Vagina (tissue), 2 donors: ENCODE data around the gene POLR3GL. TPM values are rescaled to one million over a fixed set of nuclear protein-coding genes. Genes with fewer than 3 reads are reported as not detected.
"Not testable (repeated sequence)": the region's sequence is repeated elsewhere in the genome, so short reads cannot be mapped to it uniquely, and the experiment has no call there.

Experiments
- DNase-seq, 2 donors: peaks; one replicate each; pipeline ENCODE4 v3.0.0-alpha.2; 2017; ENCODE audit errors: extremely low spot score in 2 of 2
- H3K27ac ChIP-seq: fragments of 200-600 bp; sonication (generic); one replicate; pipeline ENCODE4 v1.5.1; 2019
- H3K27me3 ChIP-seq: fragments of 200-600 bp; sonication (generic); one replicate; pipeline ENCODE4 v1.5.1; 2019
- H3K36me3 ChIP-seq, 2 donors: fragments of 200-600 bp; sonication (generic); one replicate each; pipeline ENCODE4 v1.5.1; 2017 to 2019
- H3K4me1 ChIP-seq: fragments of 200-600 bp; sonication (generic); one replicate; pipeline ENCODE4 v1.5.1; 2019
- H3K4me3 ChIP-seq, 2 donors: fragments of 200-600 bp; sonication (generic); 1 replicate in 1 of 2; 2 replicates in 1 of 2; pipeline ENCODE4 v1.5.1; 2016 to 2019
- H3K9me3 ChIP-seq: fragments of 200-600 bp; sonication (generic); one replicate; pipeline ENCODE4 v1.5.1; 2019
- POLR2A ChIP-seq, 2 donors: fragments of 450-650 bp; IDR thresholded peaks; one replicate each; pipeline ENCODE4 v1.6.1; 2017; ENCODE audit warnings: antibody characterized with exemption in 2 of 2, mild to moderate bottlenecking in 2 of 2, moderate library complexity in 2 of 2
- POLR2AphosphoS5 ChIP-seq, 2 donors: sonication (generic); formaldehyde crosslinking; IDR thresholded peaks; one replicate each; pipeline ENCODE4 v1.9.0; 2017; ENCODE audit warnings: antibody characterized with exemption in 2 of 2, mild to moderate bottlenecking in 2 of 2, low read depth in 1 of 2; ENCODE audit not compliant: insufficient read depth in 1 of 2
- intact Hi-C: fragments of 100-400 bp; cut with DNase I; formaldehyde crosslinking; loops from one replicate; pipeline ENCODE4 v1.15.1; 2023
- total RNA-seq: library from RNA; depleted of rRNA; stranded (reverse); fragments of >200 nt; gene quantifications from one replicate; pipeline ENCODE4 v1.2.3, GENCODE V29; 2016
- TF ChIP-seq, protein P1 (sequence below), 3 experiments: fragments of 450-650 bp in 2 of 3; fragments of 200-600 bp in 1 of 3; sonication (generic) in 1 of 3; IDR thresholded peaks; one replicate each; pipeline ENCODE4 v1.5.1; 2017 to 2019; ENCODE audit warnings: antibody characterized with exemption in 3 of 3, mild to moderate bottlenecking in 2 of 3, moderate library complexity in 2 of 3

POLR3GL gene
- total RNA-seq, 1 donor from 2014 or later: 15.0 TPM

DNA sequence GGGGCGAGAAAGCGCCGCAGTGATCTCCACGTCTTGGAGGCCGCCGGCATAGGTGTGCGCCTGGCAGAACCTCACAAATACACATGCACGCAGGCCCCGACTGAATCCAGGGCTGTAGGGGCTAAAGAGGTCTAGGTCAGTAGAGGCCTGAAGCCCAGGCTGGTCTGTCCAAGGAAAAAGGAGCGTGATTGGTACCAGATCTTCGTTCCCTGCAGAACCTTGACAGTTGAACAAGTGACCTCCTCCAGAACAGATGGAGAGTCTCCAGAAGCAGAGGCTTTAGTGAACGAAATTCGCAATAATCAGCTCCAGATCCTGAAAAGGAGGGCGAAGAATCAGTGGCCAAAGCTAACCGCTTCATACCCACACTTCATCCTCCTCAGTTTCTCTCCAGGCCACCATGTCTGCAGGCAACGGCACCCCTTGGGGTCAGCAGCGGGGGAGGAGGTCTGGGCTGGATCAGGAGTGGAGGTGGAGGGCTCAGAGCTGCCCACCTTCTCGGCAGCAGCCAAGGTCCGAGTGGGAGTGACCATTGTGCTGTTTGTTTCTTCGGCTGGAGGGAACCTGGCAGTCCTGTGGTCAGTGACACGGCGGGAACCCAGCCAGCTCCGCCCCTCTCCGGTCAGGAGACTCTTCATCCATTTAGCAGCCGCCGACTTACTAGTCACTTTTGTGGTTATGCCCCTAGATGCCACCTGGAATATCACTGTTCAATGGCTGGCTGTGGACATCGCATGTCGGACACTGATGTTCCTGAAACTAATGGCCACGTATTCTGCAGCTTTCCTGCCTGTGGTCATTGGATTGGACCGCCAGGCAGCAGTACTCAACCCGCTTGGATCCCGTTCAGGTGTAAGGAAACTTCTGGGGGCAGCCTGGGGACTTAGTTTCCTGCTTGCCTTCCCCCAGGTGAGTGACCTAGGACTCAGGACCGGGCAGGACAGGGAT is 45.2 kb upstream of the POLR3GL start:
- Histone ChIP-seq H3K4me3 (peak overlapping the region; percentile 94 to 97), H3K4me1 (peaks cover 31% of the 10 kb centered on the region), H3K27me3 (no peaks in the 10 kb centered on the region), H3K9me3 (no peaks in the 10 kb centered on the region), H3K36me3 (peaks cover 0 to 27% of the 10 kb centered on the region in 2 donors), H3K27ac (peak overlapping the region; percentile 81)
- intact Hi-C loops: loop anchor here (5.0 to 10.0 kb wide), 3 partner anchors 43 to 96 kb away; partner anchors contain the start of genes ANKRD34A, PIAS3 and POLR3GL
- DNase-seq: no peak
- TF ChIP-seq, protein P1, sequence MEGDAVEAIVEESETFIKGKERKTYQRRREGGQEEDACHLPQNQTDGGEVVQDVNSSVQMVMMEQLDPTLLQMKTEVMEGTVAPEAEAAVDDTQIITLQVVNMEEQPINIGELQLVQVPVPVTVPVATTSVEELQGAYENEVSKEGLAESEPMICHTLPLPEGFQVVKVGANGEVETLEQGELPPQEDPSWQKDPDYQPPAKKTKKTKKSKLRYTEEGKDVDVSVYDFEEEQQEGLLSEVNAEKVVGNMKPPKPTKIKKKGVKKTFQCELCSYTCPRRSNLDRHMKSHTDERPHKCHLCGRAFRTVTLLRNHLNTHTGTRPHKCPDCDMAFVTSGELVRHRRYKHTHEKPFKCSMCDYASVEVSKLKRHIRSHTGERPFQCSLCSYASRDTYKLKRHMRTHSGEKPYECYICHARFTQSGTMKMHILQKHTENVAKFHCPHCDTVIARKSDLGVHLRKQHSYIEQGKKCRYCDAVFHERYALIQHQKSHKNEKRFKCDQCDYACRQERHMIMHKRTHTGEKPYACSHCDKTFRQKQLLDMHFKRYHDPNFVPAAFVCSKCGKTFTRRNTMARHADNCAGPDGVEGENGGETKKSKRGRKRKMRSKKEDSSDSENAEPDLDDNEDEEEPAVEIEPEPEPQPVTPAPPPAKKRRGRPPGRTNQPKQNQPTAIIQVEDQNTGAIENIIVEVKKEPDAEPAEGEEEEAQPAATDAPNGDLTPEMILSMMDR (IDR thresholded peaks at IDR 0.05): no peak
- TF ChIP-seq POLR2A (IDR thresholded peaks at IDR 0.05) (no peak), POLR2AphosphoS5 (IDR thresholded peaks at IDR 0.05; ENCODE audit: insufficient read depth in 1 of 2, low read depth in 1 of 2) (peak in 1 of 2 donors; percentile 73)

DNA sequence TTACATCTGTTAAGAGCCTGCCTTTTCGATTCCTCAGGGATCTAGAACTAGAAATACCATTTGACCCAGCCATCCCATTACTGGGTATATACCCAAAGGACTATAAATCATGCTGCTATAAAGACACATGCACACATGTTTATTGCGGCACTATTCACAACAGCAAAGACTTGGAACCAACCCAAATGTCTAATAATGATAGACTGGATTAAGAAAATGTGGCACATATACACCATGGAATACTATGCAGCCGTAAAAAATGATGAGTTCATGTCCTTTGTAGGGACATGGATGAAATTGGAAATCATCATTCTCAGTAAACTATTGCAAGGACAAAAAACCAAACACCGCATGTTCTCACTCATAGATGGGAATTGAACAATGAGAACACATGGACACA is 44.2 kb upstream of the POLR3GL start:
- intact Hi-C loops, H3K27ac ChIP-seq, H3K27me3 ChIP-seq, H3K9me3 ChIP-seq, DNase-seq: not testable (repeated sequence)
- Histone ChIP-seq H3K4me3 (peak overlapping the region in 1 of 2 donors; percentile 97), H3K4me1 (peaks cover 31% of the 10 kb centered on the region), H3K36me3 (peaks cover 0 to 18% of the 10 kb centered on the region in 2 donors)

DNA sequence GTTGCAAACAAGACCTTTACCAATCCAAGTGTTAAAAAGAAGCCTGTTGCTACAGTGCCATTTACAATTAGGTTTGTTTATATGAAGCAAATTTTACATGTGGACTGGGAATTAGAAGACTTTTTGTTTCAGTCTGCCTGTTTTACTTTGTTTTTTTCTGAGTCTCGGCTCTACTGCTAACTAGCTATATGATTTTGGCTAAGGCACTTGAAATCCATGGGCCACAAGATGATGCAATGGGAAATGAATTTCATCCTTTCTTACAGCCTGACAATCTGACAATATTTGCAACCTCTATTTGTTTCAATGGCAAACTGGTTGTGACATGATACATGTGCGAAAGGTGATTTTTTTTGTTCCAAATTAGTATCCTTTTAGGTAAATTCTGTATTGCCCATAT is 42.2 kb upstream of the POLR3GL start:
- no peaks in the 10 kb centered on the region for H3K27me3 ChIP-seq
- TF ChIP-seq POLR2AphosphoS5 (IDR thresholded peaks at IDR 0.05; ENCODE audit: insufficient read depth in 1 of 2, low read depth in 1 of 2) (no peak), POLR2A (IDR thresholded peaks at IDR 0.05) (no peak)
- TF ChIP-seq, protein P1 (IDR thresholded peaks at IDR 0.05): no peak
- no peaks in the 10 kb centered on the region for H3K9me3 ChIP-seq
- H3K36me3 ChIP-seq: peaks cover 0 to 21% of the 10 kb centered on the region in 2 donors
- H3K4me1 ChIP-seq: peaks cover 34% of the 10 kb centered on the region
- DNase-seq: no peak
- no peak overlapping the region for H3K4me3 ChIP-seq
- H3K27ac ChIP-seq: no peak overlapping the region
- intact Hi-C loops: no loop called here

DNA sequence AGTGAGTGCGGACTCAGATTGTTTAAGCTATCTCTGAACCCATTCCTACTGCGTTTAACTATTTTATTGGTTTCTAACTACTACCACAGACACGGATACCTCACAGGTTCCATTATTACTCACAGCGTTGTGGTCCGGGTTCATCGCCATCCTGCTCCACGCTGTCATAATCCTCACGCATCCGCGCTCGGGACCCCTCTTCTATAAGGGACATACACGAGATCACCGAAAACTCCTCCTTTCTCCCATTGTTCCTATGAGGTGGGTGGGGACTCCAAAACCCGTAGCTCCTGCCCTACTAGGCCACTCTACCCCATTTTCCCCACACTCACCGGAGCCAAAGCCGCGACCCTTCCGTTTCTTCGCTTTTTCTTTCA is 37.8 kb upstream of the POLR3GL start:
- H3K4me1 ChIP-seq: peaks cover 25% of the 10 kb centered on the region
- intact Hi-C loops: no loop called here
- H3K27ac ChIP-seq: peak overlapping the region; percentile 92
- H3K9me3 ChIP-seq: no peaks in the 10 kb centered on the region
- H3K36me3 ChIP-seq: peaks cover 0 to 21% of the 10 kb centered on the region in 2 donors
- H3K4me3 ChIP-seq: peak overlapping the region; percentile 75 to 78
- TF ChIP-seq POLR2AphosphoS5 (IDR thresholded peaks at IDR 0.05; ENCODE audit: insufficient read depth in 1 of 2, low read depth in 1 of 2) (no peak), POLR2A (IDR thresholded peaks at IDR 0.05) (no peak)
- TF ChIP-seq, protein P1 (IDR thresholded peaks at IDR 0.05): no peak
- no peak for DNase-seq
- H3K27me3 ChIP-seq: no peaks in the 10 kb centered on the region

DNA sequence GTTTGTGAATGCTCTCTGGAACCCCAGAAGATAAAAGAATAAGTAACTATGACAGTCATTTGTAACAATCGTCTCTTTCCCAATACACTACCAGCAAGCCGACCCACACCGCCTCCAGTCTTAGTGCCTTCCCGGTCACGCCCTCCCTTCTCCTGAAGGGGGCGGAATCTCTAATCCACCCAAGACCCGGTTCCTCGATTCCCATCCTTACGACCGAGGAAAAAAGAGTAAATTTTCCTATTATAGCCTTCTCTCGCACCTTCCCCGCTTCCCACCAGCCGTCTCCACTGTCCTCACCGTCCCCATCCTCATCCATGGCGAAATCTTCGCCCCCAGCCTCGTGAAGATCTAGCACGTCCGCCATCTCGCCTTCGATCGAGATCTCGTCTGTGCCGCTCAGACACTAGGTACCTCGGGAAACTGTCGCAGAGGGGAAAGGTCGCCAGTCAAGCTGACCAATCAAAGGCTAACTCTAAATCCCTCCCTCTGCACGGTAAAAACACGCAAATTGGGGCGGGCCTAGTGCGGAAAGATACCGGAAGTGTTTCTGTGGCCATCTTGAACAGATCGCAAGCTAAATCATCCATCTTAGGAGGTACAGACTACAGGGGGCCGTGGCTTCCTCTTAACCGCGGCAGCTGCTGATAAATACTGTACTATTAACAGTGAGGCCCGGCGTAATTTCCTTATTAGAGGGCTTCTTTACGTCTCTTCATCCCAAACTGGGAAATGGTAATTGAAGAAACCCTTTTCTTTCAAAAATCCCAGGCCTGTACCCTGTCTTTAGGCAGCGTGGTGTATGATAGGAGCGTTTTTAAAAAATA is 37.2 kb upstream of the POLR3GL start, which contains the start of gene RBM8A:
Gene RBM8A (minus strand): TSS at position 422 of the 824 bp plus-strand sequence. CDS start 58 bp downstream, at position 364.
- TF ChIP-seq, protein P1 (IDR thresholded peaks at IDR 0.05): peak; percentile 47 to 74 (median 66)
- TF ChIP-seq POLR2AphosphoS5 (IDR thresholded peaks at IDR 0.05; ENCODE audit: insufficient read depth in 1 of 2, low read depth in 1 of 2): peak; percentile 99 to 100
- TF ChIP-seq POLR2A (IDR thresholded peaks at IDR 0.05): peak in 1 of 2 donors; percentile 95
- no peaks in the 10 kb centered on the region for H3K9me3 ChIP-seq
- no peaks in the 10 kb centered on the region for H3K27me3 ChIP-seq
- intact Hi-C loops: no loop called here
- peak in 1 of 2 donors; percentile 99 for DNase-seq
- H3K4me1 ChIP-seq: peaks cover 25% of the 10 kb centered on the region
- peak within 1 kb of the TSS; percentile 92 for H3K27ac ChIP-seq
- H3K4me3 ChIP-seq: peak within 1 kb of the TSS; percentile 75 to 78
- peaks cover 0 to 21% of the 10 kb centered on the region in 2 donors for H3K36me3 ChIP-seq
